HepG2 (cell line): ENCODE data around the gene KCNT1.

Experiments used
- CTCF ChIP-seq: sonication (generic); formaldehyde crosslinking; IDR thresholded peaks from 2 replicates; pipeline ENCODE4 v1.5.0; 2020; ENCODE audit warnings: mild to moderate bottlenecking, missing genetic modification reagents, moderate library complexity
- HMGXB4 ChIP-seq, 2 experiments: sonication (generic) in 1 of 2; formaldehyde crosslinking in 1 of 2; IDR thresholded peaks; 2 replicates each; pipeline versions ENCODE4 v1.4.0 to v1.6.1; 2018 to 2020; ENCODE audit warnings: missing genetic modification reagents in 2 of 2, borderline replicate concordance in 1 of 2, low read depth in 1 of 2, mild to moderate bottlenecking in 1 of 2, missing biosample characterization in 1 of 2
- ZFP36 ChIP-seq: fragments of 150-350 bp; IDR thresholded peaks from 2 replicates; pipeline ENCODE4 v1.6.1; 2018; ENCODE audit warnings: borderline replicate concordance, low read length, low read depth; ENCODE audit not compliant: partially characterized antibody
- ZNF232 ChIP-seq: sonication (generic); formaldehyde crosslinking; IDR thresholded peaks from 2 replicates; pipeline ENCODE4 v1.4.0; 2020; ENCODE audit warnings: missing genetic modification reagents, borderline replicate concordance
- ZNF510 ChIP-seq: sonication (generic); formaldehyde crosslinking; IDR thresholded peaks from 2 replicates; pipeline ENCODE4 v1.4.0; 2020; ENCODE audit warnings: low read depth, mild to moderate bottlenecking, missing genetic modification reagents
- TF ChIP-seq, protein P1 (sequence below): sonication (generic); formaldehyde crosslinking; IDR thresholded peaks from 2 replicates; pipeline ENCODE4 v1.5.0; 2020; ENCODE audit warnings: mild to moderate bottlenecking, missing genetic modification reagents, borderline replicate concordance

- TF ChIP-seq HMGXB4 (CRISPR knock-in tag; IDR thresholded peaks at IDR 0.05; ENCODE audit: borderline replicate concordance in 1 of 2, low read depth in 1 of 2) (no peak), ZNF510 (CRISPR knock-in tag) (no peak), CTCF (no peak), ZFP36 (no peak), ZNF232 (CRISPR knock-in tag) (no peak)
- TF ChIP-seq, protein P1, sequence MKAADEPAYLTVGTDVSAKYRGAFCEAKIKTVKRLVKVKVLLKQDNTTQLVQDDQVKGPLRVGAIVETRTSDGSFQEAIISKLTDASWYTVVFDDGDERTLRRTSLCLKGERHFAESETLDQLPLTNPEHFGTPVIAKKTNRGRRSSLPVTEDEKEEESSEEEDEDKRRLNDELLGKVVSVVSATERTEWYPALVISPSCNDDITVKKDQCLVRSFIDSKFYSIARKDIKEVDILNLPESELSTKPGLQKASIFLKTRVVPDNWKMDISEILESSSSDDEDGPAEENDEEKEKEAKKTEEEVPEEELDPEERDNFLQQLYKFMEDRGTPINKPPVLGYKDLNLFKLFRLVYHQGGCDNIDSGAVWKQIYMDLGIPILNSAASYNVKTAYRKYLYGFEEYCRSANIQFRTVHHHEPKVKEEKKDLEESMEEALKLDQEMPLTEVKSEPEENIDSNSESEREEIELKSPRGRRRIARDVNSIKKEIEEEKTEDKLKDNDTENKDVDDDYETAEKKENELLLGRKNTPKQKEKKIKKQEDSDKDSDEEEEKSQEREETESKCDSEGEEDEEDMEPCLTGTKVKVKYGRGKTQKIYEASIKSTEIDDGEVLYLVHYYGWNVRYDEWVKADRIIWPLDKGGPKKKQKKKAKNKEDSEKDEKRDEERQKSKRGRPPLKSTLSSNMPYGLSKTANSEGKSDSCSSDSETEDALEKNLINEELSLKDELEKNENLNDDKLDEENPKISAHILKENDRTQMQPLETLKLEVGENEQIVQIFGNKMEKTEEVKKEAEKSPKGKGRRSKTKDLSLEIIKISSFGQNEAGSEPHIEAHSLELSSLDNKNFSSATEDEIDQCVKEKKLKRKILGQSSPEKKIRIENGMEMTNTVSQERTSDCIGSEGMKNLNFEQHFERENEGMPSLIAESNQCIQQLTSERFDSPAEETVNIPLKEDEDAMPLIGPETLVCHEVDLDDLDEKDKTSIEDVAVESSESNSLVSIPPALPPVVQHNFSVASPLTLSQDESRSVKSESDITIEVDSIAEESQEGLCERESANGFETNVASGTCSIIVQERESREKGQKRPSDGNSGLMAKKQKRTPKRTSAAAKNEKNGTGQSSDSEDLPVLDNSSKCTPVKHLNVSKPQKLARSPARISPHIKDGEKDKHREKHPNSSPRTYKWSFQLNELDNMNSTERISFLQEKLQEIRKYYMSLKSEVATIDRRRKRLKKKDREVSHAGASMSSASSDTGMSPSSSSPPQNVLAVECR (CRISPR knock-in tag), result no peak
These were observed 59.3 kb downstream of the KCNT1 start for GRCh38 chr9:135761150-135761844.
